H9 (cell line): ENCODE data around the gene RNU5B-1. TPM values are rescaled to one million over a fixed set of nuclear protein-coding genes. Genes with fewer than 3 reads are reported as not detected.

Source experiments
- DNase-seq: peaks from one replicate; pipeline ENCODE4 v3.0.0-alpha.2; 2017
- H2AFZ ChIP-seq: one replicate; pipeline ENCODE4 v1.6.1; 2013; ENCODE audit warnings: mild to moderate bottlenecking, low read length, control low read depth, moderate library complexity
- H2AK5ac ChIP-seq: 2 replicates; pipeline ENCODE4 v1.6.1; 2013; ENCODE audit warnings: low read length, control low read depth, mixed read lengths; ENCODE audit not compliant: insufficient read length
- H2BK120ac ChIP-seq: one replicate; pipeline ENCODE4 v1.6.1; 2013; ENCODE audit warnings: low read depth, mild to moderate bottlenecking, low read length, control low read depth, inconsistent platforms; ENCODE audit not compliant: poor library complexity, severe bottlenecking
- H2BK12ac ChIP-seq: 2 replicates; pipeline ENCODE4 v1.6.1; 2013; ENCODE audit warnings: low read length, control low read depth, mixed read lengths, low read depth; ENCODE audit not compliant: insufficient read length
- H2BK15ac ChIP-seq: 2 replicates; pipeline ENCODE4 v1.6.1; 2013; ENCODE audit warnings: low read depth, low read length, control low read depth
- H2BK20ac ChIP-seq: one replicate; pipeline ENCODE4 v1.6.1; 2013; ENCODE audit warnings: low read depth, mild to moderate bottlenecking, low read length, control low read depth, inconsistent platforms; ENCODE audit not compliant: poor library complexity, severe bottlenecking
- H2BK5ac ChIP-seq: 2 replicates; pipeline ENCODE4 v1.6.1; 2013; ENCODE audit warnings: low read length, control low read depth, mixed read lengths; ENCODE audit not compliant: insufficient read length
- H3K14ac ChIP-seq: 2 replicates; pipeline ENCODE4 v1.6.1; 2013; ENCODE audit warnings: low read length, control low read depth; ENCODE audit not compliant: insufficient read depth
- H3K18ac ChIP-seq: 2 replicates; pipeline ENCODE4 v1.6.1; 2013; ENCODE audit warnings: low read depth, mild to moderate bottlenecking, mixed read lengths, low read length, control low read depth; ENCODE audit not compliant: insufficient read length
- H3K23ac ChIP-seq: 2 replicates; pipeline ENCODE4 v1.6.1; 2013; ENCODE audit warnings: low read length, control low read depth, mixed read lengths, low read depth; ENCODE audit not compliant: insufficient read length
- H3K23me2 ChIP-seq: 2 replicates; pipeline ENCODE4 v1.6.1; 2013; ENCODE audit warnings: low read depth, mild to moderate bottlenecking, mixed read lengths, low read length, control low read depth; ENCODE audit not compliant: insufficient read length, poor library complexity, severe bottlenecking
- H3K27ac ChIP-seq: 2 replicates; pipeline ENCODE4 v1.5.1; 2013; ENCODE audit warnings: low read length, control low read depth, mixed read lengths, low read depth; ENCODE audit not compliant: insufficient read length
- H3K27me3 ChIP-seq: 2 replicates; pipeline ENCODE4 v1.6.1; 2013; ENCODE audit warnings: low read length, control low read depth, inconsistent platforms; ENCODE audit not compliant: insufficient read depth
- H3K4ac ChIP-seq: 2 replicates; pipeline ENCODE4 v1.6.1; 2013; ENCODE audit warnings: low read depth, mild to moderate bottlenecking, control low read depth, inconsistent platforms, low read length, moderate library complexity
- H3K4me1 ChIP-seq: 2 replicates; pipeline ENCODE4 v1.6.1; 2013; ENCODE audit warnings: low read length, control low read depth, inconsistent platforms; ENCODE audit not compliant: insufficient read depth
- H3K4me2 ChIP-seq: 2 replicates; pipeline ENCODE4 v1.6.1; 2013; ENCODE audit warnings: low read length, control low read depth, mixed read lengths; ENCODE audit not compliant: insufficient read length, insufficient read depth
- H3K56ac ChIP-seq: 2 replicates; pipeline ENCODE4 v1.6.1; 2013; ENCODE audit warnings: low read depth, mild to moderate bottlenecking, mixed read lengths, low read length, control low read depth; ENCODE audit not compliant: insufficient read length
- H3K79me1 ChIP-seq: 2 replicates; pipeline ENCODE4 v1.6.1; 2013; ENCODE audit warnings: low read depth, mild to moderate bottlenecking, moderate library complexity, low read length, control low read depth, inconsistent platforms; ENCODE audit not compliant: insufficient read depth, poor library complexity, severe bottlenecking
- H3K79me2 ChIP-seq: 2 replicates; pipeline ENCODE4 v1.6.1; 2013; ENCODE audit warnings: low read length, control low read depth, inconsistent platforms; ENCODE audit not compliant: insufficient read depth
- H3K9ac ChIP-seq: 2 replicates; pipeline ENCODE4 v1.6.1; 2013; ENCODE audit warnings: low read length, control low read depth, mixed read lengths; ENCODE audit not compliant: insufficient read length; ENCODE audit errors: extremely low read depth
- H3K9me3 ChIP-seq: one replicate; pipeline ENCODE4 v1.6.1; 2013; ENCODE audit warnings: low read depth, low read length, inconsistent platforms; ENCODE audit not compliant: control insufficient read depth
- H3T11ph ChIP-seq: one replicate; pipeline ENCODE4 v1.6.1; 2013; ENCODE audit warnings: mild to moderate bottlenecking, low read length, control low read depth, inconsistent platforms
- H4K20me1 ChIP-seq: one replicate; pipeline ENCODE4 v1.6.1; 2013; ENCODE audit not compliant: control insufficient read depth, insufficient read length, insufficient read depth
- H4K5ac ChIP-seq: 2 replicates; pipeline ENCODE4 v1.6.1; 2013; ENCODE audit warnings: low read depth, mild to moderate bottlenecking, mixed read lengths, low read length, control low read depth; ENCODE audit not compliant: insufficient read length
- H4K8ac ChIP-seq: replicated peaks from 2 replicates; pipeline ENCODE4 v1.6.1; 2013; ENCODE audit warnings: low read length, control low read depth, mixed read lengths, low read depth; ENCODE audit not compliant: insufficient read length
- H4K91ac ChIP-seq: 2 replicates; pipeline ENCODE4 v1.6.1; 2013; ENCODE audit warnings: low read depth, mild to moderate bottlenecking, moderate library complexity, mixed read lengths, low read length, control low read depth; ENCODE audit not compliant: insufficient read length
- H3K27ac Mint-ChIP-seq, 3 experiments: 2 replicates in 2 of 3; 3 replicates in 1 of 3; pipeline ENCODE4 v1.8.0; 2020 to 2021; ENCODE audit warnings: mixed read lengths in 3 of 3, mild to moderate bottlenecking in 1 of 3, moderate library complexity in 1 of 3
- H3K27me3 Mint-ChIP-seq: 2 replicates; pipeline ENCODE4 v1.8.0; 2021; ENCODE audit warnings: low read depth, mild to moderate bottlenecking, moderate library complexity, mixed read lengths
- H3K36me3 Mint-ChIP-seq, 3 experiments: 2 replicates in 2 of 3; 3 replicates in 1 of 3; pipeline ENCODE4 v1.8.0; 2020 to 2021; ENCODE audit warnings: low read depth in 3 of 3, mixed read lengths in 3 of 3; ENCODE audit not compliant: insufficient read depth in 1 of 3
- H3K4me1 Mint-ChIP-seq, 2 experiments: 2 replicates each; pipeline ENCODE4 v1.8.0; 2020; ENCODE audit warnings: mixed read lengths in 2 of 2
- H3K4me3 Mint-ChIP-seq, 2 experiments: 2 replicates in 1 of 2; 3 replicates in 1 of 2; pipeline ENCODE4 v1.8.0; 2020 to 2021; ENCODE audit warnings: mild to moderate bottlenecking in 2 of 2, mixed read lengths in 2 of 2, moderate library complexity in 1 of 2
- H3K9me3 Mint-ChIP-seq, 2 experiments: 2 replicates in 1 of 2; 3 replicates in 1 of 2; pipeline ENCODE4 v1.8.0; 2020; ENCODE audit warnings: mild to moderate bottlenecking in 2 of 2, mixed read lengths in 2 of 2, moderate library complexity in 1 of 2
- WGBS: extraction: QIAGEN DNeasy Blood & Tissue Kit; methylation state at CpG from one replicate; pipeline ENCODE4 v1.1.7; 2013; ENCODE audit warnings: missing lambda C conversion rate, low lambda C conversion rate, mixed read lengths; ENCODE audit not compliant: insufficient read length; ENCODE audit errors: extremely low coverage; 5-methylcytosine and 5-hydroxymethylcytosine counted together
- total RNA-seq: library from RNA; stranded (reverse); gene quantifications from 2 replicates; pipeline ENCODE4 v1.2.1, GENCODE V29; 2021
- TF ChIP-seq, protein P1 (sequence below): fragments of 200-600 bp; sonication (generic); conservative IDR thresholded peaks from 3 replicates; pipeline ENCODE4 v1.8.0; 2021; ENCODE audit warnings: antibody characterized with exemption, mild to moderate bottlenecking

RNU5B-1 gene
- total RNA-seq, 1 experiment from 2014 or later = not detected

DNA sequence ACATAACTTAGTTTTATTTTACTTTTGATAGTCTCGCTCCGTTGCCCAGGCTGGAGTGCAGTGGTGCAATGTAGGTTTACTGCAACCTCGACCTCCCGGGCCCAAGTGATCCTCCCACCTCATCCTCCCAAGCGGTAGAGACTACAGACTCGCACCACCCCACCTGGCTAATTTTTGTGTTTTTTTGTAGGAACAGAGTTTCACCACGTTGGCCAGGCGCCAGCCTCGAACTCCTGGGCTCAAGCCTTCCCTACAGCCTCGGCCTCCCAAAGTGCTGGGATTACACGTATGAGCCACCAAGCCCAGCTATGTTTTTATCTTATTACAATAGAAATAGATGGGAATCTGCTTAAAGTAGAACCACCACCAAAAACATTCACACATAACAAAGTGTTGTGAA lies 5.7 kb upstream of the RNU5B-1 start:
- Histone ChIP-seq H3K9me3 (no peaks in the 10 kb centered on the region), H3K9ac (no peak overlapping the region), H4K91ac (no peak overlapping the region), H3K14ac (no peak overlapping the region), H2BK20ac (no peak overlapping the region), H2AK5ac (no peak overlapping the region), H3K79me2 (no peaks in the 10 kb centered on the region), H3K27ac (no peak overlapping the region), H3K23ac (no peak overlapping the region), H3K56ac (no peak overlapping the region), H2AFZ (no peak overlapping the region), H4K8ac (no peak overlapping the region), H3K4me2 (no peak overlapping the region), H4K20me1 (no peaks in the 10 kb centered on the region), H2BK12ac (no peak overlapping the region), H2BK15ac (no peak overlapping the region), H2BK5ac (no peak overlapping the region), H3K79me1 (no peaks in the 10 kb centered on the region), H3K27me3 (no peaks in the 10 kb centered on the region), H3K18ac (no peak overlapping the region), H3K23me2 (peaks cover 3% of the 10 kb centered on the region), H2BK120ac (no peak overlapping the region), H3T11ph (no peak overlapping the region), H3K4ac (no peak overlapping the region), H3K4me1 (peaks cover 2% of the 10 kb centered on the region; the same call in 1 of the 2 replicates), H4K5ac (no peak overlapping the region)
- no CpG with 5 or more reads among the region's 11 CpGs for WGBS
- no peaks in the 10 kb centered on the region; a peak in 1 of 5 replicates for H3K9me3 Mint-ChIP-seq
- no peak overlapping the region for H3K27ac Mint-ChIP-seq
- H3K27me3 Mint-ChIP-seq = peaks cover 2% of the 10 kb centered on the region; the same call in 1 of the 2 replicates
- TF ChIP-seq, protein P1, sequence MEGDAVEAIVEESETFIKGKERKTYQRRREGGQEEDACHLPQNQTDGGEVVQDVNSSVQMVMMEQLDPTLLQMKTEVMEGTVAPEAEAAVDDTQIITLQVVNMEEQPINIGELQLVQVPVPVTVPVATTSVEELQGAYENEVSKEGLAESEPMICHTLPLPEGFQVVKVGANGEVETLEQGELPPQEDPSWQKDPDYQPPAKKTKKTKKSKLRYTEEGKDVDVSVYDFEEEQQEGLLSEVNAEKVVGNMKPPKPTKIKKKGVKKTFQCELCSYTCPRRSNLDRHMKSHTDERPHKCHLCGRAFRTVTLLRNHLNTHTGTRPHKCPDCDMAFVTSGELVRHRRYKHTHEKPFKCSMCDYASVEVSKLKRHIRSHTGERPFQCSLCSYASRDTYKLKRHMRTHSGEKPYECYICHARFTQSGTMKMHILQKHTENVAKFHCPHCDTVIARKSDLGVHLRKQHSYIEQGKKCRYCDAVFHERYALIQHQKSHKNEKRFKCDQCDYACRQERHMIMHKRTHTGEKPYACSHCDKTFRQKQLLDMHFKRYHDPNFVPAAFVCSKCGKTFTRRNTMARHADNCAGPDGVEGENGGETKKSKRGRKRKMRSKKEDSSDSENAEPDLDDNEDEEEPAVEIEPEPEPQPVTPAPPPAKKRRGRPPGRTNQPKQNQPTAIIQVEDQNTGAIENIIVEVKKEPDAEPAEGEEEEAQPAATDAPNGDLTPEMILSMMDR = no peak
- no peaks in the 10 kb centered on the region for H3K36me3 Mint-ChIP-seq
- H3K4me1 Mint-ChIP-seq = peaks cover 16 to 24% of the 10 kb centered on the region in 2 experiments
- H3K4me3 Mint-ChIP-seq = no peak overlapping the region
- no peak for DNase-seq
